ENCODE measurements around the gene SPC25.

Gene SPC25

GRCh38 chr2:168854651-168855050 lies 35.6 kb downstream of the SPC25 start:
- TF ChIP-seq CTCF (IDR thresholded peaks at IDR 0.05; ENCODE audit: insufficient read depth, missing control alignments) = no peak
- FAIRE-seq (no peak), DNase-seq (ENCODE audit: insufficient read length, low spot score) (no peak)

GRCh38 chr2:168853471-168853870 lies 36.8 kb downstream of the SPC25 start:
- no peak for TF ChIP-seq CTCF (IDR thresholded peaks at IDR 0.05; ENCODE audit: insufficient read depth, missing control alignments)
- DNase-seq (ENCODE audit: insufficient read length, low spot score) = no peak
- no peak for FAIRE-seq

- FAIRE-seq (no peak), DNase-seq (ENCODE audit: insufficient read length, low spot score) (no peak)
- no peak for TF ChIP-seq CTCF (IDR thresholded peaks at IDR 0.05; ENCODE audit: insufficient read depth, missing control alignments)
Measured at GRCh38 chr2:168852481-168852880, 37.7 kb downstream of the SPC25 start.

- TF ChIP-seq CTCF (IDR thresholded peaks at IDR 0.05; ENCODE audit: insufficient read depth, missing control alignments) = no peak
- DNase-seq (ENCODE audit: insufficient read length, low spot score) (no peak), FAIRE-seq (no peak)
Measured at GRCh38 chr2:168851674-168852320, 38.4 kb downstream of the SPC25 start.

- TF ChIP-seq CTCF (IDR thresholded peaks at IDR 0.05; ENCODE audit: insufficient read depth, missing control alignments) = no peak
- FAIRE-seq (no peak), DNase-seq (ENCODE audit: insufficient read length, low spot score) (no peak)
Measured at GRCh38 chr2:168850846-168851245, 39.4 kb downstream of the SPC25 start.

- peak; percentile 27 for TF ChIP-seq CTCF (IDR thresholded peaks at IDR 0.05; ENCODE audit: insufficient read depth, missing control alignments)
- FAIRE-seq (no peak), DNase-seq (ENCODE audit: insufficient read length, low spot score) (no peak)
Measured at GRCh38 chr2:168849610-168850009, 40.6 kb downstream of the SPC25 start.

GRCh38 chr2:168848225-168848624 lies 42.0 kb downstream of the SPC25 start:
- FAIRE-seq = no peak
- no peak for TF ChIP-seq CTCF (IDR thresholded peaks at IDR 0.05; ENCODE audit: insufficient read depth, missing control alignments)
- DNase-seq (ENCODE audit: insufficient read length, low spot score) = no peak

Data from D721Med (cell line).